Raji (cell line): ENCODE data around the gene FAM117B.
A peak's percentile ranks its signal among the peaks of the same experiment; 100 is the strongest.

ENCODE experiments used
- POLR2A ChIP-seq: IDR thresholded peaks from 2 replicates; pipeline ENCODE4 v1.6.1; 2011; ENCODE audit warnings: low read depth, low read length, control low read depth; ENCODE audit not compliant: insufficient read depth

Gene FAM117B

GRCh38 chr2:202634556-202635427, at the start of gene FAM117B:
Gene FAM117B (plus strand): TSS chr2:202634969. CDS start chr2:202635188, 219 bp downstream.
- peak; percentile 77 for TF ChIP-seq POLR2A

- no peak for TF ChIP-seq POLR2A
Measured at GRCh38 chr2:202588647-202589581, 45.9 kb upstream of the FAM117B start.

- no peak for TF ChIP-seq POLR2A
Measured at GRCh38 chr2:202589582-202589949, 45.2 kb upstream of the FAM117B start.

DNA sequence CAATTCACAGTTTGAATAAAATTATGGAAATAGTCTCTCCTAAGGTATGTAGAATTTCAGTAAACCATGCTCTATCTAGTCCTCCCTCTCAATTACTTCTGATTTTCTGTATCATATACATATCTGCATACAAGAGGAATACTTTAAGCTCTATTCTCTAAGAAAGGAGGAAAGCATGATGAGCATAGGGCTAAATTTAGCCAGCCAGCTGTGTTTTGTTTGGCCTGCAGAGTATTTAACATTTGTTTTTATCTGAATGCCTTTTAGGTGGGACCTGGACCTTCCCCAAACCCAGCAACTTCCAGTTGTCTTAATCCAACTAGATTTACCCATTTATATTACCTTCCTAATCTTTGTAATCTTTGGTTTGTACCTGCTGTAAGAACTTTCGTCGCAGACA, 42.2 kb upstream of the FAM117B start:
- no peak for TF ChIP-seq POLR2A

GRCh38 chr2:202599105-202599504, 35.7 kb upstream of the FAM117B start:
- no peak for TF ChIP-seq POLR2A

DNA sequence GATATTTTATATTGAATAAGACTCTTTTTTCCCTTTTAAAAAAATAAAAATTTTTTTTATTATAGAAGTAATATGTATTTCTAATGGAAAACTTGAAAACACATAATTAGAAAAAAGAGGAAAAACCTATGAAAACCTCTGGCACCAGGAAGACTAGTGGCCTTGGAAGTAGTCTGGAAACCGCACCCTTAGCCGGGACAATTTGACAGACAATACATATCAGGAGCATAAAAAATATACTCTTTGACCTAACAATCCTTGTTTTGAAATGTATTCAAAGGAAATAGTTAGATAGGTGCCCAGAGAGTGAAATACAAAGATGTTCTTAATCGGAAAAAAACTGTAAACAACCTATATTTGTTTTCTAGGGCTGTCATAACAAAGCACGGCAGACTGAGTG, 34.9 kb upstream of the FAM117B start:
- TF ChIP-seq POLR2A = no peak

DNA sequence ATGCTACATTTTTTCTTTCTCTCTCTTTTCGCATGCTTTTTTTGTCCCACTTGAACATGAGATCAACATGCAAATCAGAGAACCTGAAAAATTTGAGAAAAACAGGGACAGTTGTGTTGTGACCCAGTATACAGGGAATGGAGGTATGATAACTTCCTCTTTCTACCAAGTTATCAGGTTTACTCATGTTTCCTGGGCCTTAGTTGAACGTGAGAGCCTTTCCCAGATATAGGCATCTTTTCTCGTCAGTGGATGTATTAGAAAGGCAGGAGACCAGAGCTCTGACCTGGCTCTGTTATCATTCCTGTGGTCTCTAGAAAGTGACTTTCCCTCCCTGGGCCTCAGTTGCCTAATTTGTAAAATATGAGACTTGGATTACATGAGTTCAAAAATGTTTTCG, 30.1 kb upstream of the FAM117B start:
- TF ChIP-seq POLR2A = no peak

GRCh38 chr2:202605174-202605573, 29.6 kb upstream of the FAM117B start:
- TF ChIP-seq POLR2A = no peak

DNA sequence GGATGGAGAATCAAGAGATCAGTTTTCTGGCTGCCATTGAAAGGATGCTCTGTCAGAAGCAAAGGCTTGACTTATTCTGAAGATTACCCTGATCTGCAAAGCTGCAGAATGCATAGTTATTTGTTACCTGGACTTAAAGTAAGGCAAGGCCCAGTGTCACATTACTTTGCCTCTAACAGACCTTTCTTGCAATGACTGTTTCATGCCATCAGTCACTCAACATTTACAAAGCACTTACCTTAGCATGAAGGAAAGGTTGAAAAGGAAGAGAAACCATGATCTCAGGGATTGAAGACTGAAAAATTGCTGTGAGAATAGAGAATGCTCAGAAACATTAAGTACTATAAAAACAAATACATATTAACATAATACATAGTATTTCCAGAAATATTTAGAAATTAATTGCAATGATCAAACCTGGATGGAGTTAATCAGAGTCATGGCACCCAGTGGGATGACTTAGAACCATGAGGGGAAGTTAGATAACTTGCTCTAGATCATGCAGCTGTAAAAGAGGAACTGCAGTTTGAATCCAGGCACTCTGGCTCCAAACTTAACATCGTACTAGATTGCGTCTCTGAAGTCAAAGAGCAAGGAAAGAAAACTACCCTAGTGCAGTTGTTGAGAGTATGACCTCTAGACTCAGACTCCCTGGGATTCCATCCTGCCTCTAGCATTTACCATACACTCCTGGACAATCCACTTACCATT, 26.5 kb upstream of the FAM117B start:
- no peak for TF ChIP-seq POLR2A

- no peak for TF ChIP-seq POLR2A
Measured at GRCh38 chr2:202609381-202610145, 25.2 kb upstream of the FAM117B start.

GRCh38 chr2:202610380-202610779, 24.4 kb upstream of the FAM117B start:
- TF ChIP-seq POLR2A = no peak

DNA sequence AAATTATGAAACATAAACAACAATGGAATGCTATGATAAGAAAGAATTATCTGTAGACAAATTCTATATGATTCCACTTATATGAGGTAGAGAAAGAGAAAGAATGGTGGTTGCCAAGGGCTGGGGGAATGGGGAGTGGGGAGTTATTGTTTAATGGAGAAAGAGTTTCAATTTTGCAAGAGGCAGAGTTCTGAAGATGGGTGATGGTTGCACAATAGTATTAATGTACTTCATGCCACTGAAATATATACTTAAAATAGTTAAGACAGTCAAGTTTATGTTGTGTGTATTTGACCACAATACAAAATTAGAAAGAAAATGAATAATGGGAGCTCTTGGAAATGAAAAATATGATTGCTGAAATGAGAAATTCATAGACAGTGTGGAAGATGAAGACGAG, 22.6 kb upstream of the FAM117B start:
- no peak for TF ChIP-seq POLR2A

DNA sequence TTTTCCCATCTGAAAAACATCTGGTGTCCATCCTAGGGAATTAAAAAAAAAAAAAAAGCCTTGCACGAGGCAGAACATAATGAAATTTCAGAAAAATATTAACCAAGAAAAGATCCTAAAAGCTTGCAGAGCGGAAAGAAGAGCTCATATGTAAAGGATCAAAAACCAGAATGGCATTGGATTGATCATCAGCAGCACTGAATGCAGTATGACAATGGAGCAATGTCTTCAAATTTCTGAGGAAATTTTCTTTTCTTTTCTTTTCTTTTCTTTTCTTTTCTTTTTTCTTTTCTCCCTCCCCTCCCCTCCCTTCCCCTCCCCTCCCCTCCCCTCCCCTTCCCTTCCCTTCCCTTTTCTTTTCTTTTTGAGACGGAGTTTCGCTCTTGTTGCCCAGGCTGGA, 21.3 kb upstream of the FAM117B start:
- no peak for TF ChIP-seq POLR2A

DNA sequence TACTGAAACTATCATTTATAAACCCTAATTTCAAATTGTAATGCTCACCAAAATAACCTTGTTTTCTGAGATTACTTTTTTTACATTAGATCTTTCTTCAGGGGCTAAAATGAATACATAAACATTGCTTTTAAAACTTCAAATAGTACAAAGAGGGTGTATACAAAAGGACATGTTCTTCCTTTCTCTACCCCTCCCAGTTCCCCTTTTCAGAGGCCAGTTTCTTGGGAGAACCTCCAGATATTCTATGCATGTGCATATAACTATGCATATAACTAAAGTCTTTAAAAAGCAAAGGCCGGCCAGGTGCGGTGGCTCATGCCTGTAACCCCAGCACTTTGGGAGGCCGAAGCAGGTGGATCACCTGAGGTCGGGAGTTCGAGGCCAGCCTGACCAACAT, 10.6 kb upstream of the FAM117B start:
- TF ChIP-seq POLR2A = no peak
